ENCODE data around the gene CRYBG1. TPM values are rescaled to one million over a fixed set of nuclear protein-coding genes. Genes with fewer than 3 reads are reported as not detected.
A peak's percentile ranks its signal among the peaks of the same experiment; 100 is the strongest.
"Not testable (repeated sequence)": the region's sequence is repeated elsewhere in the genome, so short reads cannot be mapped to it uniquely, and the experiment has no call there.

Gene CRYBG1
- total RNA-seq, 5 donors from 2014 or later (not counting 1 experiment from before 2014, with no cell fraction given) = 26.4 to 50.1 (median 38.0) TPM

GRCh38 chr6:106547601-106548453, 187.3 kb downstream of the CRYBG1 start:
- ChIA-PET POLR2A (no interaction called here), CTCF (interaction anchor here in 1 of 2 donors (1.0 kb wide), 1 partner anchor 39 kb away, joined by 5 read pairs; no protein-coding TSS in a partner anchor)
- Mint-ChIP-seq H3K27me3 (no peaks in the 10 kb centered on the region), H3K4me3 (peak overlapping the region in 1 of 3 donors; percentile 36), H3K4me1 (peaks cover 26 to 52% (median 42%) of the 10 kb centered on the region in 3 donors), H3K9me3 (no peaks in the 10 kb centered on the region), H3K27ac (peak overlapping the region; percentile 80 to 89), H3K36me3 (peaks cover 74% of the 10 kb centered on the region)
- H3K4me1 ChIP-seq (ENCODE audit: control insufficient read depth in 1 of 2, extremely low read depth in 1 of 2, insufficient read depth in 2 of 2, low read length in 2 of 2) = peaks cover 3 to 5% of the 10 kb centered on the region in 2 experiments
- no peak overlapping the region for H3K4me3 ChIP-seq (ENCODE audit: control insufficient read depth in 1 of 2, extremely low read depth in 1 of 2, low read length in 1 of 2)
- WGBS (ENCODE audit: insufficient coverage) = no CpG with 5 or more reads among the region's 6 CpGs
- H3K27ac ChIP-seq (ENCODE audit: low read length) = no peak overlapping the region
- no peaks in the 10 kb centered on the region for H3K9me3 ChIP-seq
- ATAC-seq (replicated peaks in 1 of 4) (peak in 2 of 4 experiments; percentile 36 to 81), DNase-seq (peak in 7 of 35 experiments; percentile 11 to 52 (median 29))
- H3K27me3 ChIP-seq (replicated peaks in 1 of 2; ENCODE audit: control insufficient read depth in 2 of 2, extremely low read depth in 1 of 2, insufficient read depth in 2 of 2, low read length in 1 of 2) = no peaks in the 10 kb centered on the region
- peaks cover 2 to 69% of the 10 kb centered on the region in 2 donors for H3K36me3 ChIP-seq (ENCODE audit: control insufficient read depth in 2 of 2, extremely low read depth in 1 of 2, insufficient read depth in 1 of 2, low read length in 1 of 2)

- H3K9me3 ChIP-seq; H3K27ac ChIP-seq (ENCODE audit: low read length); H3K4me3 Mint-ChIP-seq; H3K4me3 ChIP-seq (ENCODE audit: control insufficient read depth in 1 of 2, extremely low read depth in 1 of 2, low read length in 1 of 2); H3K27me3 ChIP-seq (replicated peaks in 1 of 2; ENCODE audit: control insufficient read depth in 2 of 2, extremely low read depth in 1 of 2, insufficient read depth in 2 of 2, low read length in 1 of 2); H3K4me1 ChIP-seq (ENCODE audit: control insufficient read depth in 1 of 2, extremely low read depth in 1 of 2, insufficient read depth in 2 of 2, low read length in 2 of 2); CTCF ChIA-PET; H3K9me3 Mint-ChIP-seq; DNase-seq; ATAC-seq (replicated peaks in 1 of 4); H3K27me3 Mint-ChIP-seq: not testable (repeated sequence)
- Mint-ChIP-seq H3K36me3 (peaks cover 80% of the 10 kb centered on the region), H3K27ac (peak overlapping the region in 1 of 2 donors; percentile 36), H3K4me1 (peaks cover 26 to 52% (median 46%) of the 10 kb centered on the region in 3 donors)
- 100% methylated on average over 2 of the region's 6 CpGs for WGBS (ENCODE audit: insufficient coverage)
- POLR2A ChIA-PET = interaction anchor here in 1 of 2 donors (0.6 kb wide), 1 partner anchor 337 kb away, joined by 3 read pairs; no protein-coding TSS in a partner anchor
- H3K36me3 ChIP-seq (ENCODE audit: control insufficient read depth in 2 of 2, extremely low read depth in 1 of 2, insufficient read depth in 1 of 2, low read length in 1 of 2) = peaks cover 5 to 72% of the 10 kb centered on the region in 2 donors
Observed at GRCh38 chr6:106548926-106549455, 188.5 kb downstream of the CRYBG1 start.

- Mint-ChIP-seq H3K27ac (peak overlapping the region; percentile 37 to 84), H3K9me3 (no peaks in the 10 kb centered on the region), H3K36me3 (peaks cover 78% of the 10 kb centered on the region), H3K4me1 (peaks cover 26 to 49% (median 46%) of the 10 kb centered on the region in 3 donors), H3K27me3 (no peaks in the 10 kb centered on the region), H3K4me3 (no peak overlapping the region)
- Histone ChIP-seq H3K27me3 (replicated peaks in 1 of 2; ENCODE audit: control insufficient read depth in 2 of 2, extremely low read depth in 1 of 2, insufficient read depth in 2 of 2, low read length in 1 of 2) (no peaks in the 10 kb centered on the region), H3K9me3 (no peaks in the 10 kb centered on the region), H3K36me3 (ENCODE audit: control insufficient read depth in 2 of 2, extremely low read depth in 1 of 2, insufficient read depth in 1 of 2, low read length in 1 of 2) (peaks cover 11 to 71% of the 10 kb centered on the region in 2 donors), H3K4me1 (ENCODE audit: control insufficient read depth in 1 of 2, extremely low read depth in 1 of 2, insufficient read depth in 2 of 2, low read length in 2 of 2) (peaks cover 3 to 5% of the 10 kb centered on the region in 2 experiments), H3K4me3 (ENCODE audit: control insufficient read depth in 1 of 2, extremely low read depth in 1 of 2, low read length in 1 of 2) (no peak overlapping the region), H3K27ac (ENCODE audit: low read length) (no peak overlapping the region)
- ChIA-PET CTCF (no interaction called here), POLR2A (interaction anchor here in 1 of 2 donors (0.6 kb wide), 1 partner anchor 338 kb away, joined by 3 read pairs; no protein-coding TSS in a partner anchor)
- ATAC-seq (replicated peaks in 1 of 4) (no peak), DNase-seq (no peak)
- 100% methylated on average over 1 of the region's 1 CpG for WGBS (ENCODE audit: insufficient coverage)
Observed at GRCh38 chr6:106549521-106549920, 189.0 kb downstream of the CRYBG1 start.

GRCh38 chr6:106551155-106551554, 190.6 kb downstream of the CRYBG1 start:
- Mint-ChIP-seq H3K4me1 (peaks cover 17 to 37% (median 36%) of the 10 kb centered on the region in 3 donors), H3K36me3 (peaks cover 70% of the 10 kb centered on the region), H3K27me3 (no peaks in the 10 kb centered on the region), H3K27ac (peak overlapping the region; percentile 61 to 72), H3K4me3 (no peak overlapping the region), H3K9me3 (no peaks in the 10 kb centered on the region)
- Histone ChIP-seq H3K4me1 (ENCODE audit: control insufficient read depth in 1 of 2, extremely low read depth in 1 of 2, insufficient read depth in 2 of 2, low read length in 2 of 2) (peaks cover 0 to 1% of the 10 kb centered on the region in 2 experiments), H3K27ac (ENCODE audit: low read length) (no peak overlapping the region), H3K36me3 (ENCODE audit: control insufficient read depth in 2 of 2, extremely low read depth in 1 of 2, insufficient read depth in 1 of 2, low read length in 1 of 2) (peaks cover 11 to 66% of the 10 kb centered on the region in 2 donors), H3K4me3 (ENCODE audit: control insufficient read depth in 1 of 2, extremely low read depth in 1 of 2, low read length in 1 of 2) (no peak overlapping the region), H3K27me3 (replicated peaks in 1 of 2; ENCODE audit: control insufficient read depth in 2 of 2, extremely low read depth in 1 of 2, insufficient read depth in 2 of 2, low read length in 1 of 2) (no peaks in the 10 kb centered on the region), H3K9me3 (no peaks in the 10 kb centered on the region)
- POLR2A ChIA-PET = interaction anchor here in 1 of 2 donors (1.1 kb wide), 1 partner anchor 31 kb away, joined by 3 read pairs; no protein-coding TSS in a partner anchor
- ATAC-seq (replicated peaks in 1 of 4) (no peak), DNase-seq (no peak)
- CTCF ChIA-PET = no interaction called here
- no CpG with 5 or more reads among the region's 3 CpGs for WGBS (ENCODE audit: insufficient coverage)

GRCh38 chr6:106553440-106553839, 192.9 kb downstream of the CRYBG1 start:
- DNase-seq (no peak), ATAC-seq (replicated peaks in 1 of 4) (no peak)
- Histone ChIP-seq H3K4me3 (ENCODE audit: control insufficient read depth in 1 of 2, extremely low read depth in 1 of 2, low read length in 1 of 2) (no peak overlapping the region), H3K4me1 (ENCODE audit: control insufficient read depth in 1 of 2, extremely low read depth in 1 of 2, insufficient read depth in 2 of 2, low read length in 2 of 2) (no peaks in the 10 kb centered on the region), H3K9me3 (no peaks in the 10 kb centered on the region), H3K27me3 (replicated peaks in 1 of 2; ENCODE audit: control insufficient read depth in 2 of 2, extremely low read depth in 1 of 2, insufficient read depth in 2 of 2, low read length in 1 of 2) (no peaks in the 10 kb centered on the region), H3K27ac (ENCODE audit: low read length) (no peak overlapping the region), H3K36me3 (ENCODE audit: control insufficient read depth in 2 of 2, extremely low read depth in 1 of 2, insufficient read depth in 1 of 2, low read length in 1 of 2) (peaks cover 11 to 54% of the 10 kb centered on the region in 2 donors)
- Mint-ChIP-seq H3K27ac (peak overlapping the region; percentile 72 to 84), H3K4me3 (no peak overlapping the region), H3K36me3 (peaks cover 55% of the 10 kb centered on the region), H3K9me3 (no peaks in the 10 kb centered on the region), H3K4me1 (peaks cover 9 to 22% (median 17%) of the 10 kb centered on the region in 3 donors), H3K27me3 (no peaks in the 10 kb centered on the region)
- ChIA-PET CTCF (interaction anchor here (0.6 to 1.8 kb wide), 8 partner anchors 11 to 110 kb away, joined by 3 to 7 read pairs (median 3); no protein-coding TSS in a partner anchor), POLR2A (interaction anchor here (0.6 to 1.6 kb wide), 4 partner anchors 10 to 41 kb away, joined by 3 to 4 read pairs (median 4); no protein-coding TSS in a partner anchor)
- WGBS (ENCODE audit: insufficient coverage) = no CpG with 5 or more reads among the region's 5 CpGs

- no peak overlapping the region for H3K27ac ChIP-seq (ENCODE audit: low read length)
- POLR2A ChIA-PET = interaction anchor here in 1 of 2 donors (1.2 to 1.5 kb wide), 2 partner anchors 11 to 18 kb away, joined by 3 to 4 read pairs; no protein-coding TSS in a partner anchor
- no peak overlapping the region for H3K4me3 Mint-ChIP-seq
- DNase-seq (no peak), ATAC-seq (replicated peaks in 1 of 4) (peak in 2 of 4 experiments; percentile 19 to 21)
- CTCF ChIA-PET = interaction anchor here (0.6 to 3.3 kb wide), 7 partner anchors 8 to 110 kb away, joined by 3 to 16 read pairs (median 6); no protein-coding TSS in a partner anchor
- peaks cover 11 to 64% of the 10 kb centered on the region in 2 donors for H3K36me3 ChIP-seq (ENCODE audit: control insufficient read depth in 2 of 2, extremely low read depth in 1 of 2, insufficient read depth in 1 of 2, low read length in 1 of 2)
- H3K27me3 ChIP-seq (replicated peaks in 1 of 2; ENCODE audit: control insufficient read depth in 2 of 2, extremely low read depth in 1 of 2, insufficient read depth in 2 of 2, low read length in 1 of 2) = no peaks in the 10 kb centered on the region
- no peaks in the 10 kb centered on the region for H3K9me3 Mint-ChIP-seq
- H3K4me1 Mint-ChIP-seq = peaks cover 9 to 15% (median 11%) of the 10 kb centered on the region in 3 donors
- no peaks in the 10 kb centered on the region for H3K4me1 ChIP-seq (ENCODE audit: control insufficient read depth in 1 of 2, extremely low read depth in 1 of 2, insufficient read depth in 2 of 2, low read length in 2 of 2)
- no peak overlapping the region for H3K4me3 ChIP-seq (ENCODE audit: control insufficient read depth in 1 of 2, extremely low read depth in 1 of 2, low read length in 1 of 2)
- no peaks in the 10 kb centered on the region for H3K9me3 ChIP-seq
- H3K36me3 Mint-ChIP-seq = peaks cover 51% of the 10 kb centered on the region
- peak overlapping the region in 1 of 2 donors; percentile 3 for H3K27ac Mint-ChIP-seq
- no peaks in the 10 kb centered on the region for H3K27me3 Mint-ChIP-seq
- 96% methylated on average over 3 of the region's 5 CpGs for WGBS (ENCODE audit: insufficient coverage)
Observed at GRCh38 chr6:106555767-106556166, 195.2 kb downstream of the CRYBG1 start.
